CD4-positive, alpha-beta T cell treated with Interleukin-1 beta for 1 hour (primary cell): ENCODE data around the gene CLCNKB.
"Not testable (repeated sequence)": the region's sequence is repeated elsewhere in the genome, so short reads cannot be mapped to it uniquely, and the experiment has no call there.

Experiments
- DNase-seq, 2 donors: peaks; one replicate each; pipeline ENCODE4 v3.0.0-alpha.2; 2020 to 2022

The CLCNKB gene

DNA sequence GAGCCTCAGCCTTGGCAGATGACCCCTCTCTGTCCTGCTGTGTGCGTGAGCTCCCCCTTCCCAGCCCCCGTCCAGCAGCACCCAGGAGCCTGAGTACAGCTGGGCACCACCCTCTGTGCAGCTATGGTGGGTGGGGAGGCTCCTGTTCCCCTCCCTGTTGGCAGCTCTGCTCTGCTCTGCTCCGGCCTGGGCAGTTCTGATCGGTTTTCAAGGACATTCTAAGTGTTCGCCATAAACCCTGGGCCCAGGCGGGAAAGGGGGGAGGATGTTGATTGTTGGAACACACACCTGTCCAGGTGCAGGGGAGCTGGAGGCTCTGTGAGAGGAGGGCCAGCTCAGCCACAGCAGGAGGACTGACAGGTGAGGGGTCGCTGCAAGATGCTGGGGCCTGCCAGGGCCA, at the start of gene CLCNKB:
Gene CLCNKB (plus strand): TSS at position 262 of the 400 bp plus-strand sequence. CDS start 711 bp downstream, outside the sequence.
- DNase-seq, result no peak

DNA sequence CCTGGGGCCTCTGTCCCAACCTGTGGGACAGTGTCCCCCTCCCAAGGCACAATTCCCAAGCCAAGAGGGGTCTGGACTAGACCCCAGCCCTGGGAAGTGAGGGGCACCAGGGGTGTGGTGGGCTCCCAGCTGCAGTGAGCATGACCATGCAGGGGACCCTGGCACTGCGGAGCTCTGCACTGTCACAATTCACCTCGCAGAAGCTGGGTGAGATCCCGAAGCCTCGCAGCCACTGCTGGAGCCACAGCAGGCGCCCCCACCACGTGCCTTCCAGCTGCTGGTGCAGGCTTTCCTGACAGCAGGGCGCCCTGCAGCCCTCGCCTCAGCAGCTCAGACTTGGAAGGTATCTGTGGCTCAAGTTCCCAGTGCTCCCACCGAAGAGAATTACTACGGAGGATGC, 49.5 kb upstream of the CLCNKB start:
- no peak for DNase-seq

- peak; percentile 46 to 47 for DNase-seq
Observed at GRCh38 chr1:15994590-15995351, 48.8 kb upstream of the CLCNKB start.

DNA sequence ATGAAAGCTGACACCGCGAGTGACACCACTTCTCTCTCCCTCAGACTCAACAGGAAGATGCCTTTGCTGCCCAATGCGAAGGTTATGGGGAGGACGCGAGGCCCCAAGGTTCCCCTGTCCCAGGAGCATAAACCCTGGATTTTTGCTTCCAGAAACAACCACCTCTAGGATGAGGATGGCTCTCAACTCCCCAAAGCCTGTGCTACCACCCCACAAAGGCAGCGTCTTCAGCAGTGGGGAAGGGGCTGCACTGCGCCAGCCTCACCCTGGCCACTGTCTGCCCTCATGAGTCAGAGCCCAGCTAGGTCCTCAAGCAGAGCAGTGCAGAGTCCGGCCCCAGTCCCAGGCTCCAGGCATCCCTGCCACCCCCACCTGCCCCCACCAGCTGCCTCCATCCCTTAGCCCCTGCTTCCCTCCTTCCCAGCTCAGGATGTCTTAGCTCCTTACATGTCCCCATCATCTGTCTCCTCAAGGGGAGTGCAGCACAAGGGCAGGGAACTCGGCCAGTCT, 46.5 kb upstream of the CLCNKB start:
- no peak for DNase-seq

GRCh38 chr1:15997637-15998280, 45.8 kb upstream of the CLCNKB start:
- DNase-seq, result no peak

GRCh38 chr1:15998929-15999328, 44.7 kb upstream of the CLCNKB start:
- DNase-seq, result no peak

GRCh38 chr1:16001274-16001673, 42.3 kb upstream of the CLCNKB start:
- not testable (repeated sequence) for DNase-seq

GRCh38 chr1:16005597-16005996, 38.0 kb upstream of the CLCNKB start:
- no peak for DNase-seq

DNA sequence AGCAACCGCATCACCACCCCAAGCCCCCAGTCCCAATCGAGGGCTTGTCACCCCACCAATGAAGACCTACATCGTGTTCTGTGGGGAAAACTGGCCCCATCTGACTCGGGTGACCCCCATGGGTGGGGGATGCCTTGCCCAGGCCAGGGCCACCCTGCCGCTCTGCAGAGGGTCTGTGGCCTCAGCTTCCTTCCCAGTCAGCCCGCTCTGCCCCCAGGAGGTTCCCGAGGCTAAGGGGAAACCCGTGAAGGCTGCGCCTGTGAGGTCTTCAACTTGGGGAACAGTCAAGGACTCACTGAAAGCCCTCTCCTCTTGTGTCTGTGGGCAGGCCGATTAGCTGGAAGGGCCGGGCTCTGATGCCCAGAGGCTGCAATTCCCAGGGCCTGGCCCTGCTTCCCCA, 37.6 kb upstream of the CLCNKB start:
- no peak for DNase-seq

- DNase-seq, result no peak
Observed at GRCh38 chr1:16006552-16007485, 36.8 kb upstream of the CLCNKB start.

DNA sequence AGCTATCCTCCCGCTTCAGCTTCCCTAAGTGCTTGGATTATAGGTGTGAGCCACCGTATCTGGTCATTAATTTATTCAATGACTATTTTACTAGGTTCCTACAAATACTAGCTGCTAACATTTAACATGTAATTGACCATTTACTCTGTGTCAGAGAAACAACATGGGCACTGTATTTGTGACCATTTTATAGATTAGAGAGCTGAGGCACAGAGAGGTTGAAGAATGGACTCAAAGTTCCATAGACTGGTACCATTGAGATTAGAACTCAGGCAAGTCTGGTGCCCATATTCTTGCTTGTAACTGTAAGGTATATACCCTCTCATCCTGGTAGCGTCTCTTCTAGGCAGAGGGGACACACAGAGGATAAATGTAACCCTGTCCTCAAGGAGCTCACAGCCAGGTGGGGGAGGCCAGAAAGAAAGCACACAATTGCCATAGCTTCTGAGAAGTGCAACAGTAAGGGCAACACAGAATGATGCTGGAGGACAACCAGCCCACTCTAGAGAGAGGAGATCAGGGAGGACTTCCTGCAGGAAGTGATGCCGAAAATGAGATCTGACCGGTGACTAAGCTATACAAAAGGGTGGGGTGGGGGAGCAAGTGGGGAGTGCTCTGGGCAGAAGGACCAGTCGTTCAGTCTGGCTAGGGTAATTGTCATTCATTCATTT, 35.8 kb upstream of the CLCNKB start:
- DNase-seq, result no peak

GRCh38 chr1:16009030-16009460, 34.5 kb upstream of the CLCNKB start:
- peak; percentile 64 to 70 for DNase-seq

GRCh38 chr1:16009678-16010077, 33.9 kb upstream of the CLCNKB start:
- no peak for DNase-seq

- DNase-seq, result no peak
Observed at GRCh38 chr1:16010837-16011236, 32.7 kb upstream of the CLCNKB start.

GRCh38 chr1:16011936-16012589, 31.5 kb upstream of the CLCNKB start:
- DNase-seq, result no peak

GRCh38 chr1:16012590-16013219, 30.9 kb upstream of the CLCNKB start:
- DNase-seq, result peak in 1 of 2 donors; percentile 29

- DNase-seq, result peak; percentile 9 to 40
Observed at GRCh38 chr1:16013220-16013907, 30.2 kb upstream of the CLCNKB start.

GRCh38 chr1:16013908-16014258, 29.7 kb upstream of the CLCNKB start:
- DNase-seq, result no peak

GRCh38 chr1:16014509-16015482, 28.8 kb upstream of the CLCNKB start:
- no peak for DNase-seq

DNA sequence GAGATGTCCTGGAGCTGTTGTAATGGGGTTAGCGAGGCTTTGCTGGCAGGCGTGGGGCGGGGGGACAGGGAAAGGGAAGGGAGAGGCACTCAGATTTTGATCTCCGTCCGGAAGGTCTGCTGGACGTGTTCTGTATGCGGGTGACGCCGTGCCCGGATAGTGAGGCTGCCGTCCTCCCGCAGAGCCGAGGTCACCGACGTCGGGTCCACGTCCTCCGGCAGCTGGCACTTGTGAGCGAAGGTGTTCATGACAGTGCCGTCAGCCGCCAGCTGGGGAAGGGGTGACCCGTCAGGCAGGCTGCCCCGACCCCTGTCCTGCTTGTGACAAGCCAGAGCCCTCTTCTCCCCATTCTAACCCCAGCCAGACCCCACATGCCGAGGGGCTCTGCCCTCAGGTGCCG, 28.1 kb upstream of the CLCNKB start:
- DNase-seq, result no peak
